Measurements from ENCODE around the gene ZDHHC14.
"Not testable (repeated sequence)": the region's sequence is repeated elsewhere in the genome, so short reads cannot be mapped to it uniquely, and the experiment has no call there.

DNA sequence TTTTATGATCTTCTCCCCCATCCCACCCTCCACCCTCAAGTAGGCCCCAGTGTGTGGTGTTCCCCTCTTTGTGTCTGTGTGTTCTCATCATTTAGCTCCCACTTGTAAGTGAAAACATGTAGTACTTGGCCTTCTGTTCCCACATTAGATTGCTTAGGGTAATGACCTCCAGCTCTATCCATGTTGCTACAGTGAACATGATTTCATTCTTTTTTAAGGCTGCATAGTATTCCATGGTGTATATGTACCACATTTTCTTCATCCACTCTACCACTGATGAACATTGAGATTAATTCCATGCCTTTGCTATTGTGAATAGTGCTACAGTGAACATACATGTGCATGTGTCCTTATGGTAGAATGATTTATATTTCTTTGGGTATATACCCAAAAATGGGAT is 196.0 kb downstream of the ZDHHC14 start:
- TF ChIP-seq, protein P1, sequence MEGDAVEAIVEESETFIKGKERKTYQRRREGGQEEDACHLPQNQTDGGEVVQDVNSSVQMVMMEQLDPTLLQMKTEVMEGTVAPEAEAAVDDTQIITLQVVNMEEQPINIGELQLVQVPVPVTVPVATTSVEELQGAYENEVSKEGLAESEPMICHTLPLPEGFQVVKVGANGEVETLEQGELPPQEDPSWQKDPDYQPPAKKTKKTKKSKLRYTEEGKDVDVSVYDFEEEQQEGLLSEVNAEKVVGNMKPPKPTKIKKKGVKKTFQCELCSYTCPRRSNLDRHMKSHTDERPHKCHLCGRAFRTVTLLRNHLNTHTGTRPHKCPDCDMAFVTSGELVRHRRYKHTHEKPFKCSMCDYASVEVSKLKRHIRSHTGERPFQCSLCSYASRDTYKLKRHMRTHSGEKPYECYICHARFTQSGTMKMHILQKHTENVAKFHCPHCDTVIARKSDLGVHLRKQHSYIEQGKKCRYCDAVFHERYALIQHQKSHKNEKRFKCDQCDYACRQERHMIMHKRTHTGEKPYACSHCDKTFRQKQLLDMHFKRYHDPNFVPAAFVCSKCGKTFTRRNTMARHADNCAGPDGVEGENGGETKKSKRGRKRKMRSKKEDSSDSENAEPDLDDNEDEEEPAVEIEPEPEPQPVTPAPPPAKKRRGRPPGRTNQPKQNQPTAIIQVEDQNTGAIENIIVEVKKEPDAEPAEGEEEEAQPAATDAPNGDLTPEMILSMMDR (IDR thresholded peaks at IDR 0.05) = not testable (repeated sequence)
- TF ChIP-seq POLR2A, EP300 (IDR thresholded peaks at IDR 0.05): not testable (repeated sequence)
